GM13976 (cell line): ENCODE measurements around the gene GIT1.

ENCODE experiments used
- DNase-seq: peaks from one replicate; pipeline ENCODE4 v3.0.0; 2012; ENCODE audit warnings: low spot score
- in situ Hi-C: fragments of 300-500 bp; cut with MboI; formaldehyde crosslinking; loops from one replicate; pipeline ENCODE4 v1.12.0; 2022; ENCODE audit warnings: low sequenced_read_pairs, mixed read lengths, inconsistent platforms; ENCODE audit not compliant: unreplicated experiment
- TF ChIP-seq, protein P1 (sequence below): IDR thresholded peaks from 2 replicates; pipeline ENCODE4 v1.5.1; 2012; ENCODE audit warnings: borderline replicate concordance, mild to moderate bottlenecking; ENCODE audit not compliant: insufficient read depth; ENCODE audit errors: extremely low read depth, missing control alignments, control extremely low read depth

Gene GIT1

DNA sequence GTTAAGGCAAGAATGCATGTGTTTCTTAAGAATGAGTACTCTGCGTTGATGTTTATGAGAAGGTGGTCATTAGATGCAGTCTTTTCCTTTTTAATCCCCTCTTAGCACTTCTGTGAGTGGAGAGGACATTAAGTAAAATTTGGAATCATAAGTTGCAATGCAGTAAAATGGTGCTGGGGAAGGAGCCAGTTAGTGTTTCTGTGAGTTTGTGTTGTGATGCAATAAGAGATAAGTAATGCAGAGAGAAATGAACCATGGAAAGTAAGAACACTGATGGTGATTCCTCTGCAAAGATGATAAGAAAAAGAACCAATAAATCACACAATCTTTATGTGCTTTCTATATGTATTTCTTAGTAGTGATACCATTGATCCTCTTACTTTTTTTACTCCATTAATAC, 42.6 kb downstream of the GIT1 start:
- DNase-seq = no peak

DNA sequence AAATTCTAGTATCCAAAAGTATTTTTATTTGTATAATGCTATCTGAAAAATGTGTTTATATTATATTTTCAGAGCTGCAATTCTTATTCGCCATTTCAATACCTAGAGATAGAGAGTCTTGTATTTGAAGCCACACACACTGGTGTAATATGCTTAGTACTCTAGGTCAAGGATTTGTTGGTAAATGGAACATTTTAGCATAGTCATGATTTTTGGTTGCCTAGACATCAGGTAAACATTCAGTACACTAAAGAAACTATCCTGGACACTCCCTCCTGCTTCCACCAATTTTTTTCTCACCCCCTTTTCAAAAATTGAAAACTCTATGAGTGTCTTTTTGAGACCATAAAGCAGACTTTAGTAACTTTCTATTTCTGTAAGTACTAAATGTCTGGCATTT, 43.4 kb downstream of the GIT1 start:
- no peak for DNase-seq
- in situ Hi-C loops = loop anchor here (10.0 to 25.0 kb wide), 2 partner anchors 181 to 384 kb away; no protein-coding TSS in a partner anchor
- TF ChIP-seq, protein P1, sequence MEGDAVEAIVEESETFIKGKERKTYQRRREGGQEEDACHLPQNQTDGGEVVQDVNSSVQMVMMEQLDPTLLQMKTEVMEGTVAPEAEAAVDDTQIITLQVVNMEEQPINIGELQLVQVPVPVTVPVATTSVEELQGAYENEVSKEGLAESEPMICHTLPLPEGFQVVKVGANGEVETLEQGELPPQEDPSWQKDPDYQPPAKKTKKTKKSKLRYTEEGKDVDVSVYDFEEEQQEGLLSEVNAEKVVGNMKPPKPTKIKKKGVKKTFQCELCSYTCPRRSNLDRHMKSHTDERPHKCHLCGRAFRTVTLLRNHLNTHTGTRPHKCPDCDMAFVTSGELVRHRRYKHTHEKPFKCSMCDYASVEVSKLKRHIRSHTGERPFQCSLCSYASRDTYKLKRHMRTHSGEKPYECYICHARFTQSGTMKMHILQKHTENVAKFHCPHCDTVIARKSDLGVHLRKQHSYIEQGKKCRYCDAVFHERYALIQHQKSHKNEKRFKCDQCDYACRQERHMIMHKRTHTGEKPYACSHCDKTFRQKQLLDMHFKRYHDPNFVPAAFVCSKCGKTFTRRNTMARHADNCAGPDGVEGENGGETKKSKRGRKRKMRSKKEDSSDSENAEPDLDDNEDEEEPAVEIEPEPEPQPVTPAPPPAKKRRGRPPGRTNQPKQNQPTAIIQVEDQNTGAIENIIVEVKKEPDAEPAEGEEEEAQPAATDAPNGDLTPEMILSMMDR = no peak

More for the DNA sequence above, 42.6 kb downstream of the GIT1 start:
- in situ Hi-C loops = loop anchor here (10.0 to 25.0 kb wide), 2 partner anchors 182 to 385 kb away; no protein-coding TSS in a partner anchor
- TF ChIP-seq, protein P1 = no peak

DNA sequence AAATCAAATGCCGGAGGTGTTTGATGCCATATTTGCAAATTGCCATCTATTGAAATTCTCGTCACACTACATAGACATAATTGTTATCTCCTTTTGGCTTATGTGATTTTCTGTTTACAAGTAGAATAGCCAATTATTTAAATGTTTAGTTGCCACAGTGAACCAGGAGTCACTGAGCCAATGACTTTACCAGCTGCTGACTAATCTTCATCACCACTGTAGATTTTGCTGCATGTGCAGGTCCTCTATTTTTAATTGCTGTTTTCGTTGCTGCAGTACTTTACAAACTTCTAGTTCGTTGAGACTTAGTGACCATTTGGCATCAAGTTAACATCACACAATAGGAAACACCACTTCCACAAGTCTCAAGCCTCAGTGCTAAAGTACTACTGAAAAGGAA, 45.4 kb downstream of the GIT1 start:
- DNase-seq = no peak
- in situ Hi-C loops = loop anchor here (10.0 to 25.0 kb wide), 2 partner anchors 179 to 382 kb away; no protein-coding TSS in a partner anchor
- TF ChIP-seq, protein P1 = no peak

DNA sequence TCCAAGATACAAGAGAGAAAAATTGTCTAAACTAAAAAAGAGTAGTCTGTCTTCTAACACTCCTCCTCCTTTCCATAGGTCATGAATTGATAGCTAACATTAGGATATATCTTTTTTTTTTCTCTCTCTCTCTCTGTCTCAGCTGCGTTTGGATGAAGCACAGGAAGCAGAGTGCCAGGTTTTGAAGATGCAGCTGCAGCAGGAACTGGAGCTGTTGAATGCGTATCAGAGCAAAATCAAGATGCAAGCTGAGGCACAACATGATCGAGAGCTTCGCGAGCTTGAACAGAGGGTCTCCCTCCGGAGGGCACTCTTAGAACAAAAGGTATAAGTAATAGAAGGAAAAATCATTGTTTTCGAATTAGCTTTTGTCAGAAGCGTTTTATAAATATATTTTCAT, 55.5 kb downstream of the GIT1 start:
- in situ Hi-C loops = loop anchor here (25.0 kb wide), 1 partner anchor 372 kb away; no protein-coding TSS in a partner anchor
- no peak for DNase-seq
- TF ChIP-seq, protein P1 = no peak

DNA sequence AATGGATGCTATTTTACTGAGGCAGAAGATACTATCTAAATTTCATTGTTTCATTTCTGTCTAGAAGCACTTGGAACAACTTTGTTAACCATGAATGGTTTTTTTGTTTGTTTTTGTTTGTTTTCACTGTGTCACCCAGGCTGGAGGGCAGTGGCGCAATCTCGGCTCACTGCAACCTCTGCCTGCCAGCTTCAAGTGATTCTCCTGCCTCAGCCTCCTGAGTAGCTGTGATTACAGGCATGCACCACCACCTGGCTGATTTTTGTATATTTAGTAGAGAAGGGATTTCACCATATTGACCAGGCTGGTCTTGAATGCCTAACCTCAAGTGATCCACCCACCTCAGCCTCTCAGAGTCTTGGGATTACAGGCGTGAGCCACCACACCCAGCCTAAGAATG, 63.1 kb downstream of the GIT1 start:
- in situ Hi-C loops = loop anchor here (25.0 kb wide), 1 partner anchor 364 kb away; no protein-coding TSS in a partner anchor
- DNase-seq = no peak

DNA sequence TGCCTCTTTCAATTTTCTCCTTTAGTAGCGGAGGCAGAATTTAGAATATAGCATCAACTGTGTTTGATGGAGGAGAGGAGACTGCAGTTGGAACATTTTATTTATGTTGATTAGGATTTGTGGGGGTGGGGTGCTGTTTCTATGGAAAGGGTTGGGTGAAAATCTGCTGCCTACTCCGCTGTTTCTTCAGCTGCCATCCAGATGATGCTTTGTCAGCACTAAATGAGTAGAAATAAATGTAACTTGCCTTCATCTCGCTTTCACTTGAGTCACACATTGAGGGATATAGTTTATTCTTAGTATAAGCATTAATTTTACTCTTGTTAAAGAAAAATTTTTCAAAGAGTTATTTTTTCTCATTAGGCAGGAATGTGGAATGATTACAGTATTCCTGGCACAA, 64.8 kb downstream of the GIT1 start:
- in situ Hi-C loops = loop anchor here (25.0 kb wide), 1 partner anchor 362 kb away; no protein-coding TSS in a partner anchor
- DNase-seq = no peak
- TF ChIP-seq, protein P1 = no peak

More for the DNA sequence above, 63.1 kb downstream of the GIT1 start:
- TF ChIP-seq, protein P1 = no peak
